SU-DHL-6 (cell line): ENCODE results near the gene CCDC107.

Source experiments
- CTCF ChIP-seq: fragments of 200-600 bp; sonication (generic); IDR thresholded peaks from one replicate; pipeline ENCODE4 v1.5.1; 2017; ENCODE audit warnings: antibody characterized with exemption, mild to moderate bottlenecking, low read length, moderate library complexity; ENCODE audit not compliant: insufficient read depth, poor library complexity, severe bottlenecking
- EZH2phosphoT487 ChIP-seq: fragments of 200-600 bp; sonication (generic), shearing (Covaris generic); conservative IDR thresholded peaks from 2 replicates; pipeline ENCODE4 v1.6.1; 2018; ENCODE audit warnings: mild to moderate bottlenecking, antibody characterized with exemption, low read length, moderate library complexity, mixed read lengths

GRCh38 chr9:35696520-35697215, 38.6 kb downstream of the CCDC107 start:
- peak; percentile 95 for TF ChIP-seq CTCF
- no peak for TF ChIP-seq EZH2phosphoT487
